H1 (cell line): ENCODE results near the gene SENP2. TPM values are rescaled to one million over a fixed set of nuclear protein-coding genes. Genes with fewer than 3 reads are reported as not detected.

ENCODE experiments used
- polyA plus RNA-seq, 7 experiments: library from polyadenylated mRNA; depleted of rRNA in 3 of 7; stranded (reverse) in 5 of 7; unstranded in 2 of 7; fragments of >200 nt in 5 of 7; fragments of 200-250 nt in 2 of 7; gene quantifications; 1 replicate in 5 of 7; 2 replicates in 1 of 7; 4 replicates in 1 of 7; pipeline versions ENCODE4 v1.2.1 to v1.2.3, GENCODE V29; 2011 to 2013; ENCODE audit warnings: missing spikeins in 2 of 7, mixed read lengths in 2 of 7
- total RNA-seq: library from RNA; stranded (reverse); fragmentation: NEBNext Ultra II Directional; extraction: Animal tissue kit (Norgen Biotek cat#: 25700); gene quantifications from 2 replicates; pipeline ENCODE4 v1.2.1, GENCODE V29; 2021
- TF ChIP-seq, protein P1 (sequence below): fragments of 300-600 bp; sonication (generic); IDR thresholded peaks from 2 replicates; pipeline ENCODE4 v1.7.1; 2012; ENCODE audit warnings: low read length, moderate library complexity, mild to moderate bottlenecking, inconsistent platforms; ENCODE audit not compliant: insufficient replicate concordance

The SENP2 gene
- total and polyA plus RNA-seq, 2 of the 8 experiments (the other 6 are each of a cell fraction or from before 2014, with no cell fraction given): 25.2 to 69.3 TPM

DNA sequence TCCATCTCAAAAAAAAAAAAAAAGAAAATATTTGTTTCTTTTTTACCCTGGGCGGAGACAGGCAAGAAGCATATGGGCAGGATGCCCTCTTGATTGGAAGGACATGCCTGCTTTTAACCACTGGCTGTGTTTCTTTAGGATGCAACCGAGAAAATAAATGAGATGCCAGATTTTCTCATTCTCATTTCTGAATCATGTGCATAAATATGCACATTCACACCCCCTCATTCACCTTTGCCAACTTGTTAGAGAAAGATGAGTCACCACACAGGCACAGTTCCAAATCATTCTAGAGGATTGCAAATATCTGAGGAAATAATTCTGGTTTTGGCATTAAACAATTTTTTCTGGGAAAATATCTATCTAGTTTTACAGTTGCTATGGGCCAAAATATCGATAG, 37.0 kb upstream of the SENP2 start (continued):
- TF ChIP-seq, protein P1, sequence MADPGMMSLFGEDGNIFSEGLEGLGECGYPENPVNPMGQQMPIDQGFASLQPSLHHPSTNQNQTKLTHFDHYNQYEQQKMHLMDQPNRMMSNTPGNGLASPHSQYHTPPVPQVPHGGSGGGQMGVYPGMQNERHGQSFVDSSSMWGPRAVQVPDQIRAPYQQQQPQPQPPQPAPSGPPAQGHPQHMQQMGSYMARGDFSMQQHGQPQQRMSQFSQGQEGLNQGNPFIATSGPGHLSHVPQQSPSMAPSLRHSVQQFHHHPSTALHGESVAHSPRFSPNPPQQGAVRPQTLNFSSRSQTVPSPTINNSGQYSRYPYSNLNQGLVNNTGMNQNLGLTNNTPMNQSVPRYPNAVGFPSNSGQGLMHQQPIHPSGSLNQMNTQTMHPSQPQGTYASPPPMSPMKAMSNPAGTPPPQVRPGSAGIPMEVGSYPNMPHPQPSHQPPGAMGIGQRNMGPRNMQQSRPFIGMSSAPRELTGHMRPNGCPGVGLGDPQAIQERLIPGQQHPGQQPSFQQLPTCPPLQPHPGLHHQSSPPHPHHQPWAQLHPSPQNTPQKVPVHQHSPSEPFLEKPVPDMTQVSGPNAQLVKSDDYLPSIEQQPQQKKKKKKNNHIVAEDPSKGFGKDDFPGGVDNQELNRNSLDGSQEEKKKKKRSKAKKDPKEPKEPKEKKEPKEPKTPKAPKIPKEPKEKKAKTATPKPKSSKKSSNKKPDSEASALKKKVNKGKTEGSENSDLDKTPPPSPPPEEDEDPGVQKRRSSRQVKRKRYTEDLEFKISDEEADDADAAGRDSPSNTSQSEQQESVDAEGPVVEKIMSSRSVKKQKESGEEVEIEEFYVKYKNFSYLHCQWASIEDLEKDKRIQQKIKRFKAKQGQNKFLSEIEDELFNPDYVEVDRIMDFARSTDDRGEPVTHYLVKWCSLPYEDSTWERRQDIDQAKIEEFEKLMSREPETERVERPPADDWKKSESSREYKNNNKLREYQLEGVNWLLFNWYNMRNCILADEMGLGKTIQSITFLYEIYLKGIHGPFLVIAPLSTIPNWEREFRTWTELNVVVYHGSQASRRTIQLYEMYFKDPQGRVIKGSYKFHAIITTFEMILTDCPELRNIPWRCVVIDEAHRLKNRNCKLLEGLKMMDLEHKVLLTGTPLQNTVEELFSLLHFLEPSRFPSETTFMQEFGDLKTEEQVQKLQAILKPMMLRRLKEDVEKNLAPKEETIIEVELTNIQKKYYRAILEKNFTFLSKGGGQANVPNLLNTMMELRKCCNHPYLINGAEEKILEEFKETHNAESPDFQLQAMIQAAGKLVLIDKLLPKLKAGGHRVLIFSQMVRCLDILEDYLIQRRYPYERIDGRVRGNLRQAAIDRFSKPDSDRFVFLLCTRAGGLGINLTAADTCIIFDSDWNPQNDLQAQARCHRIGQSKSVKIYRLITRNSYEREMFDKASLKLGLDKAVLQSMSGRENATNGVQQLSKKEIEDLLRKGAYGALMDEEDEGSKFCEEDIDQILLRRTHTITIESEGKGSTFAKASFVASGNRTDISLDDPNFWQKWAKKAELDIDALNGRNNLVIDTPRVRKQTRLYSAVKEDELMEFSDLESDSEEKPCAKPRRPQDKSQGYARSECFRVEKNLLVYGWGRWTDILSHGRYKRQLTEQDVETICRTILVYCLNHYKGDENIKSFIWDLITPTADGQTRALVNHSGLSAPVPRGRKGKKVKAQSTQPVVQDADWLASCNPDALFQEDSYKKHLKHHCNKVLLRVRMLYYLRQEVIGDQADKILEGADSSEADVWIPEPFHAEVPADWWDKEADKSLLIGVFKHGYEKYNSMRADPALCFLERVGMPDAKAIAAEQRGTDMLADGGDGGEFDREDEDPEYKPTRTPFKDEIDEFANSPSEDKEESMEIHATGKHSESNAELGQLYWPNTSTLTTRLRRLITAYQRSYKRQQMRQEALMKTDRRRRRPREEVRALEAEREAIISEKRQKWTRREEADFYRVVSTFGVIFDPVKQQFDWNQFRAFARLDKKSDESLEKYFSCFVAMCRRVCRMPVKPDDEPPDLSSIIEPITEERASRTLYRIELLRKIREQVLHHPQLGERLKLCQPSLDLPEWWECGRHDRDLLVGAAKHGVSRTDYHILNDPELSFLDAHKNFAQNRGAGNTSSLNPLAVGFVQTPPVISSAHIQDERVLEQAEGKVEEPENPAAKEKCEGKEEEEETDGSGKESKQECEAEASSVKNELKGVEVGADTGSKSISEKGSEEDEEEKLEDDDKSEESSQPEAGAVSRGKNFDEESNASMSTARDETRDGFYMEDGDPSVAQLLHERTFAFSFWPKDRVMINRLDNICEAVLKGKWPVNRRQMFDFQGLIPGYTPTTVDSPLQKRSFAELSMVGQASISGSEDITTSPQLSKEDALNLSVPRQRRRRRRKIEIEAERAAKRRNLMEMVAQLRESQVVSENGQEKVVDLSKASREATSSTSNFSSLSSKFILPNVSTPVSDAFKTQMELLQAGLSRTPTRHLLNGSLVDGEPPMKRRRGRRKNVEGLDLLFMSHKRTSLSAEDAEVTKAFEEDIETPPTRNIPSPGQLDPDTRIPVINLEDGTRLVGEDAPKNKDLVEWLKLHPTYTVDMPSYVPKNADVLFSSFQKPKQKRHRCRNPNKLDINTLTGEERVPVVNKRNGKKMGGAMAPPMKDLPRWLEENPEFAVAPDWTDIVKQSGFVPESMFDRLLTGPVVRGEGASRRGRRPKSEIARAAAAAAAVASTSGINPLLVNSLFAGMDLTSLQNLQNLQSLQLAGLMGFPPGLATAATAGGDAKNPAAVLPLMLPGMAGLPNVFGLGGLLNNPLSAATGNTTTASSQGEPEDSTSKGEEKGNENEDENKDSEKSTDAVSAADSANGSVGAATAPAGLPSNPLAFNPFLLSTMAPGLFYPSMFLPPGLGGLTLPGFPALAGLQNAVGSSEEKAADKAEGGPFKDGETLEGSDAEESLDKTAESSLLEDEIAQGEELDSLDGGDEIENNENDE: no peak
